ENCODE measurements around the gene SERINC5.

DNA sequence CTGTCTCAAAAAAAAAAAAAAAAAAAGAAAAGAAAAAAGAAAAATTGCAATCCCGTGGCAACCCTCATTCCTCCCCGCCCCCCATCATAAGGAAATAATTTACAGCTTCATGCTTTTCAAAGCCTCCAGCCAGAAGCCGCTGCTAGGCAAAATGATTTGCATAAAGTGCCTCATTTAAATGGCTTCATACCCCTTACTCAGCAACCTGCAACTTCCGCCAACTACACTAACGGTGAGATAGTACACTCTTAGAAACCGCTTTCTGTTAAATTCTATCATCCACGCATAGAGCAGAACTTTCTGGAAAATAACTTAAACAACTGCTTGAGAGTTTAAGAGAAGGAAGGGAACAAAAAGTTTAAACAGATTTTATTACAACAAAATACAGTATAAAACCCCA lies 17.8 kb downstream of the SERINC5 start:
- TF ChIP-seq, protein P1, sequence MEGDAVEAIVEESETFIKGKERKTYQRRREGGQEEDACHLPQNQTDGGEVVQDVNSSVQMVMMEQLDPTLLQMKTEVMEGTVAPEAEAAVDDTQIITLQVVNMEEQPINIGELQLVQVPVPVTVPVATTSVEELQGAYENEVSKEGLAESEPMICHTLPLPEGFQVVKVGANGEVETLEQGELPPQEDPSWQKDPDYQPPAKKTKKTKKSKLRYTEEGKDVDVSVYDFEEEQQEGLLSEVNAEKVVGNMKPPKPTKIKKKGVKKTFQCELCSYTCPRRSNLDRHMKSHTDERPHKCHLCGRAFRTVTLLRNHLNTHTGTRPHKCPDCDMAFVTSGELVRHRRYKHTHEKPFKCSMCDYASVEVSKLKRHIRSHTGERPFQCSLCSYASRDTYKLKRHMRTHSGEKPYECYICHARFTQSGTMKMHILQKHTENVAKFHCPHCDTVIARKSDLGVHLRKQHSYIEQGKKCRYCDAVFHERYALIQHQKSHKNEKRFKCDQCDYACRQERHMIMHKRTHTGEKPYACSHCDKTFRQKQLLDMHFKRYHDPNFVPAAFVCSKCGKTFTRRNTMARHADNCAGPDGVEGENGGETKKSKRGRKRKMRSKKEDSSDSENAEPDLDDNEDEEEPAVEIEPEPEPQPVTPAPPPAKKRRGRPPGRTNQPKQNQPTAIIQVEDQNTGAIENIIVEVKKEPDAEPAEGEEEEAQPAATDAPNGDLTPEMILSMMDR (conservative IDR thresholded peaks at IDR 0.05; ENCODE audit: low read depth, low read length), result no peak
- TF ChIP-seq CEBPB (IDR thresholded peaks at IDR 0.05; ENCODE audit: low read depth, low read length) (no peak), POLR2A (IDR thresholded peaks at IDR 0.05; ENCODE audit: low read depth, low read length) (no peak), RAD21 (IDR thresholded peaks at IDR 0.05; ENCODE audit: low read length) (no peak), BHLHE40 (IDR thresholded peaks at IDR 0.05; ENCODE audit: low read depth, low read length) (no peak), MAZ (IDR thresholded peaks at IDR 0.05; ENCODE audit: borderline replicate concordance, low read depth, low read length) (no peak), MAFK (IDR thresholded peaks at IDR 0.05; ENCODE audit: low read depth, low read length) (no peak), SMC3 (IDR thresholded peaks at IDR 0.05; ENCODE audit: low read depth, low read length) (no peak), ELK1 (IDR thresholded peaks at IDR 0.05; ENCODE audit: borderline replicate concordance, low read depth, low read length) (no peak), RFX5 (IDR thresholded peaks at IDR 0.05; ENCODE audit: low read depth, low read length) (no peak), NFE2L2 (IDR thresholded peaks at IDR 0.05; ENCODE audit: low read depth, low read length) (no peak), MXI1 (IDR thresholded peaks at IDR 0.05; ENCODE audit: borderline replicate concordance, low read depth, low read length) (no peak)
- TF ChIP-seq, protein P2, sequence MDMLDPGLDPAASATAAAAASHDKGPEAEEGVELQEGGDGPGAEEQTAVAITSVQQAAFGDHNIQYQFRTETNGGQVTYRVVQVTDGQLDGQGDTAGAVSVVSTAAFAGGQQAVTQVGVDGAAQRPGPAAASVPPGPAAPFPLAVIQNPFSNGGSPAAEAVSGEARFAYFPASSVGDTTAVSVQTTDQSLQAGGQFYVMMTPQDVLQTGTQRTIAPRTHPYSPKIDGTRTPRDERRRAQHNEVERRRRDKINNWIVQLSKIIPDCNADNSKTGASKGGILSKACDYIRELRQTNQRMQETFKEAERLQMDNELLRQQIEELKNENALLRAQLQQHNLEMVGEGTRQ (IDR thresholded peaks at IDR 0.05; ENCODE audit: low read depth, low read length), result no peak
